ENCODE measurements around the gene SLIT3. TPM values are rescaled to one million over a fixed set of nuclear protein-coding genes. Genes with fewer than 3 reads are reported as not detected.

Gene SLIT3
- total RNA-seq, 4 donors from 2014 or later: 41.1 to 86.6 (median 62.7) TPM

GRCh38 chr5:168740092-168740800, 560.7 kb downstream of the SLIT3 start:
- intact Hi-C loops (cut with DNase I): no loop called here
- H3K36me3 ChIP-seq: peaks cover 0 to 8% (median 2%) of the 10 kb centered on the region in 4 donors
- TF ChIP-seq CTCF (IDR thresholded peaks at IDR 0.05) (no peak), POLR2A (IDR thresholded peaks at IDR 0.05; ENCODE audit: low read depth) (no peak), EP300 (IDR thresholded peaks at IDR 0.05) (no peak), POLR2AphosphoS5 (IDR thresholded peaks at IDR 0.05) (no peak)
- H3K4me3 ChIP-seq: peak overlapping the region in 2 of 4 donors; percentile 0 to 21
- no peak for DNase-seq (ENCODE audit: extremely low spot score)
- H3K9me3 ChIP-seq: no peaks in the 10 kb centered on the region
- H3K27me3 ChIP-seq: no peaks in the 10 kb centered on the region
- peak overlapping the region in 3 of 4 donors; percentile 0 to 41 (median 15) for H3K27ac ChIP-seq (replicated peaks in 1 of 4)
- WGBS: 35% methylated on average over 2 of the region's 2 CpGs
- peaks cover 0 to 9% (median 8%) of the 10 kb centered on the region in 4 donors for H3K4me1 ChIP-seq

- Histone ChIP-seq H3K27ac (replicated peaks in 1 of 4) (no peak overlapping the region), H3K27me3 (no peaks in the 10 kb centered on the region), H3K4me3 (no peak overlapping the region), H3K4me1 (peaks cover 0 to 14% (median 10%) of the 10 kb centered on the region in 4 donors), H3K36me3 (no peaks in the 10 kb centered on the region), H3K9me3 (no peaks in the 10 kb centered on the region)
- DNase-seq (ENCODE audit: extremely low spot score): no peak
- intact Hi-C loops (cut with DNase I): no loop called here
- 96% methylated on average over 2 of the region's 2 CpGs for WGBS
- TF ChIP-seq EP300 (IDR thresholded peaks at IDR 0.05): no peak
- no peak for TF ChIP-seq CTCF (IDR thresholded peaks at IDR 0.05)
- no peak for TF ChIP-seq POLR2AphosphoS5 (IDR thresholded peaks at IDR 0.05)
- TF ChIP-seq POLR2A (IDR thresholded peaks at IDR 0.05; ENCODE audit: low read depth): no peak
These were observed 563.9 kb downstream of the SLIT3 start for GRCh38 chr5:168737066-168737465.

GRCh38 chr5:168736281-168736831, 564.6 kb downstream of the SLIT3 start:
- no peaks in the 10 kb centered on the region for H3K9me3 ChIP-seq
- H3K4me3 ChIP-seq: no peak overlapping the region
- H3K36me3 ChIP-seq: no peaks in the 10 kb centered on the region
- TF ChIP-seq POLR2AphosphoS5 (IDR thresholded peaks at IDR 0.05): no peak
- TF ChIP-seq POLR2A (IDR thresholded peaks at IDR 0.05; ENCODE audit: low read depth): no peak
- TF ChIP-seq EP300 (IDR thresholded peaks at IDR 0.05): no peak
- no peak for TF ChIP-seq CTCF (IDR thresholded peaks at IDR 0.05)
- peaks cover 0 to 14% (median 10%) of the 10 kb centered on the region in 4 donors for H3K4me1 ChIP-seq
- intact Hi-C loops (cut with DNase I): no loop called here
- no peak overlapping the region for H3K27ac ChIP-seq (replicated peaks in 1 of 4)
- DNase-seq (ENCODE audit: extremely low spot score): no peak
- WGBS: 40% methylated on average over 1 of the region's 1 CpG
- H3K27me3 ChIP-seq: no peaks in the 10 kb centered on the region

GRCh38 chr5:168734620-168735300, 566.2 kb downstream of the SLIT3 start:
- no peak for TF ChIP-seq EP300 (IDR thresholded peaks at IDR 0.05)
- TF ChIP-seq POLR2AphosphoS5 (IDR thresholded peaks at IDR 0.05): no peak
- no peak for TF ChIP-seq POLR2A (IDR thresholded peaks at IDR 0.05; ENCODE audit: low read depth)
- TF ChIP-seq CTCF (IDR thresholded peaks at IDR 0.05): no peak
- peak overlapping the region in 2 of 4 donors; percentile 2 to 46 for H3K27ac ChIP-seq (replicated peaks in 1 of 4)
- no peak for DNase-seq (ENCODE audit: extremely low spot score)

More at GRCh38 chr5:168734620-168735300, 566.2 kb downstream of the SLIT3 start:
- H3K9me3 ChIP-seq: no peaks in the 10 kb centered on the region
- 35% methylated on average over 5 of the region's 7 CpGs for WGBS
- peaks cover 0 to 14% (median 7%) of the 10 kb centered on the region in 4 donors for H3K4me1 ChIP-seq
- H3K27me3 ChIP-seq: no peaks in the 10 kb centered on the region
- no peak overlapping the region for H3K4me3 ChIP-seq
- no peaks in the 10 kb centered on the region for H3K36me3 ChIP-seq
- intact Hi-C loops (cut with DNase I): no loop called here

Measured in esophagus muscularis mucosa (tissue), 4 donors.